Adipocyte (in vitro differentiated cells): ENCODE data around the gene GFI1.

Experiments
- DNase-seq: peaks from one replicate; pipeline ENCODE4 v3.0.0-alpha.2; 2015; ENCODE audit warnings: low read depth
- H3K27me3 ChIP-seq: replicated peaks from 2 replicates; pipeline ENCODE4 v1.7.0; 2013; ENCODE audit warnings: mild to moderate bottlenecking, low read length, moderate library complexity; ENCODE audit not compliant: control insufficient read depth, insufficient read depth
- H3K36me3 ChIP-seq: 2 replicates; pipeline ENCODE4 v1.7.0; 2013; ENCODE audit warnings: low read length, mild to moderate bottlenecking, moderate library complexity; ENCODE audit not compliant: control insufficient read depth, insufficient read depth, severe bottlenecking
- H3K4me1 ChIP-seq: 2 replicates; pipeline ENCODE4 v1.7.0; 2013; ENCODE audit warnings: mild to moderate bottlenecking, low read length, moderate library complexity; ENCODE audit not compliant: control insufficient read depth, insufficient read depth
- H3K4me3 ChIP-seq: 2 replicates; pipeline ENCODE4 v1.7.0; 2013; ENCODE audit warnings: mild to moderate bottlenecking, low read length, moderate library complexity
- H3K9ac ChIP-seq: 2 replicates; pipeline ENCODE4 v1.7.0; 2013; ENCODE audit warnings: mild to moderate bottlenecking, low read length, moderate library complexity
- H3K9me3 ChIP-seq: 2 replicates; pipeline ENCODE4 v1.7.0; 2013; ENCODE audit warnings: mild to moderate bottlenecking, low read length, moderate library complexity; ENCODE audit not compliant: control insufficient read depth

Gene GFI1

GRCh38 chr1:92478393-92478792 lies 8.3 kb downstream of the GFI1 start:
- peaks cover 76% of the 10 kb centered on the region for H3K27me3 ChIP-seq
- no peak for DNase-seq
- peaks cover 24% of the 10 kb centered on the region for H3K4me1 ChIP-seq
- H3K9me3 ChIP-seq, result no peaks in the 10 kb centered on the region
- H3K36me3 ChIP-seq, result no peaks in the 10 kb centered on the region
- no peak overlapping the region for H3K9ac ChIP-seq
- H3K4me3 ChIP-seq, result no peak overlapping the region

GRCh38 chr1:92476071-92476631 lies 10.6 kb downstream of the GFI1 start:
- Histone ChIP-seq H3K9me3 (no peaks in the 10 kb centered on the region), H3K9ac (no peak overlapping the region), H3K4me3 (no peak overlapping the region), H3K36me3 (no peaks in the 10 kb centered on the region), H3K4me1 (peaks cover 4% of the 10 kb centered on the region), H3K27me3 (peaks cover 54% of the 10 kb centered on the region)
- DNase-seq, result no peak

- H3K9ac ChIP-seq, result no peak overlapping the region
- no peak for DNase-seq
- no peak overlapping the region for H3K4me3 ChIP-seq
- H3K4me1 ChIP-seq, result no peaks in the 10 kb centered on the region
- no peaks in the 10 kb centered on the region for H3K9me3 ChIP-seq
- H3K36me3 ChIP-seq, result no peaks in the 10 kb centered on the region
- peaks cover 49% of the 10 kb centered on the region for H3K27me3 ChIP-seq
Measured at GRCh38 chr1:92475029-92475428, 11.7 kb downstream of the GFI1 start.

- Histone ChIP-seq H3K4me1 (no peaks in the 10 kb centered on the region), H3K9ac (no peak overlapping the region), H3K4me3 (no peak overlapping the region), H3K9me3 (no peaks in the 10 kb centered on the region), H3K27me3 (peaks cover 39% of the 10 kb centered on the region), H3K36me3 (no peaks in the 10 kb centered on the region)
- DNase-seq, result no peak
Measured at GRCh38 chr1:92473781-92474495, 12.8 kb downstream of the GFI1 start.

- Histone ChIP-seq H3K27me3 (peaks cover 13% of the 10 kb centered on the region), H3K36me3 (no peaks in the 10 kb centered on the region), H3K4me3 (no peak overlapping the region), H3K4me1 (no peaks in the 10 kb centered on the region), H3K9ac (no peak overlapping the region), H3K9me3 (no peaks in the 10 kb centered on the region)
- DNase-seq, result no peak
Measured at GRCh38 chr1:92470216-92470615, 16.5 kb downstream of the GFI1 start.

GRCh38 chr1:92466683-92467352 lies 19.9 kb downstream of the GFI1 start:
- H3K9me3 ChIP-seq, result no peaks in the 10 kb centered on the region
- H3K27me3 ChIP-seq, result no peaks in the 10 kb centered on the region
- no peak overlapping the region for H3K4me3 ChIP-seq
- no peaks in the 10 kb centered on the region for H3K36me3 ChIP-seq
- H3K4me1 ChIP-seq, result no peaks in the 10 kb centered on the region
- DNase-seq, result no peak
- H3K9ac ChIP-seq, result no peak overlapping the region

GRCh38 chr1:92465256-92465647 lies 21.5 kb downstream of the GFI1 start:
- no peak overlapping the region for H3K9ac ChIP-seq
- no peak for DNase-seq
- H3K27me3 ChIP-seq, result no peaks in the 10 kb centered on the region
- H3K4me1 ChIP-seq, result no peaks in the 10 kb centered on the region
- no peaks in the 10 kb centered on the region for H3K36me3 ChIP-seq
- no peaks in the 10 kb centered on the region for H3K9me3 ChIP-seq
- no peak overlapping the region for H3K4me3 ChIP-seq

GRCh38 chr1:92464588-92465255 lies 22.0 kb downstream of the GFI1 start:
- Histone ChIP-seq H3K4me3 (no peak overlapping the region), H3K36me3 (no peaks in the 10 kb centered on the region), H3K9ac (no peak overlapping the region), H3K9me3 (no peaks in the 10 kb centered on the region), H3K4me1 (no peaks in the 10 kb centered on the region), H3K27me3 (no peaks in the 10 kb centered on the region)
- DNase-seq, result no peak

GRCh38 chr1:92461364-92462097 lies 25.2 kb downstream of the GFI1 start:
- H3K4me3 ChIP-seq, result no peak overlapping the region
- no peaks in the 10 kb centered on the region for H3K27me3 ChIP-seq
- no peak overlapping the region for H3K9ac ChIP-seq
- DNase-seq, result no peak
- no peaks in the 10 kb centered on the region for H3K9me3 ChIP-seq
- H3K4me1 ChIP-seq, result no peaks in the 10 kb centered on the region
- no peaks in the 10 kb centered on the region for H3K36me3 ChIP-seq

- no peaks in the 10 kb centered on the region for H3K36me3 ChIP-seq
- no peaks in the 10 kb centered on the region for H3K4me1 ChIP-seq
- H3K9ac ChIP-seq, result no peak overlapping the region
- H3K27me3 ChIP-seq, result no peaks in the 10 kb centered on the region
- no peaks in the 10 kb centered on the region for H3K9me3 ChIP-seq
- H3K4me3 ChIP-seq, result no peak overlapping the region
- no peak for DNase-seq
Measured at GRCh38 chr1:92459871-92460320, 26.8 kb downstream of the GFI1 start.

GRCh38 chr1:92458146-92458545 lies 28.6 kb downstream of the GFI1 start:
- Histone ChIP-seq H3K9me3 (no peaks in the 10 kb centered on the region), H3K9ac (no peak overlapping the region), H3K4me1 (no peaks in the 10 kb centered on the region), H3K36me3 (no peaks in the 10 kb centered on the region), H3K27me3 (no peaks in the 10 kb centered on the region), H3K4me3 (no peak overlapping the region)
- no peak for DNase-seq
